Progenitor cell of endocrine pancreas (in vitro differentiated cells): Measurements from ENCODE around the gene POC1B. TPM values are rescaled to one million over a fixed set of nuclear protein-coding genes. Genes with fewer than 3 reads are reported as not detected.

ENCODE experiments used
- DNase-seq: peaks from one replicate; pipeline ENCODE4 v3.0.0; 2021; ENCODE audit warnings: low spot score; ENCODE audit not compliant: unreplicated experiment
- H3K27ac Mint-ChIP-seq: 2 replicates; pipeline ENCODE4 v1.8.0; 2021; ENCODE audit warnings: mild to moderate bottlenecking, moderate library complexity, mixed read lengths
- H3K27me3 Mint-ChIP-seq: 2 replicates; pipeline ENCODE4 v1.8.0; 2021; ENCODE audit warnings: mixed read lengths
- H3K36me3 Mint-ChIP-seq: 2 replicates; pipeline ENCODE4 v1.8.0; 2022; ENCODE audit warnings: mixed read lengths; ENCODE audit not compliant: insufficient read depth
- H3K4me1 Mint-ChIP-seq: 2 replicates; pipeline ENCODE4 v1.8.0; 2021; ENCODE audit warnings: low read depth, mixed read lengths
- H3K4me3 Mint-ChIP-seq: 2 replicates; pipeline ENCODE4 v1.8.0; 2021; ENCODE audit warnings: low read depth, mild to moderate bottlenecking, moderate library complexity, mixed read lengths
- H3K9me3 Mint-ChIP-seq: 2 replicates; pipeline ENCODE4 v1.8.0; 2021; ENCODE audit warnings: low read depth, mixed read lengths
- CTCF ChIP-seq: fragments of 200-600 bp; sonication (generic); IDR thresholded peaks from one replicate; pipeline ENCODE4 v1.5.0; 2021; ENCODE audit warnings: antibody characterized with exemption, mild to moderate bottlenecking; ENCODE audit not compliant: unreplicated experiment
- total RNA-seq: library from RNA; stranded (reverse); gene quantifications from 2 replicates; pipeline ENCODE4 v1.2.1, GENCODE V29; 2021

The POC1B gene
- total RNA-seq, 1 donor from 2014 or later = 34.4 TPM

DNA sequence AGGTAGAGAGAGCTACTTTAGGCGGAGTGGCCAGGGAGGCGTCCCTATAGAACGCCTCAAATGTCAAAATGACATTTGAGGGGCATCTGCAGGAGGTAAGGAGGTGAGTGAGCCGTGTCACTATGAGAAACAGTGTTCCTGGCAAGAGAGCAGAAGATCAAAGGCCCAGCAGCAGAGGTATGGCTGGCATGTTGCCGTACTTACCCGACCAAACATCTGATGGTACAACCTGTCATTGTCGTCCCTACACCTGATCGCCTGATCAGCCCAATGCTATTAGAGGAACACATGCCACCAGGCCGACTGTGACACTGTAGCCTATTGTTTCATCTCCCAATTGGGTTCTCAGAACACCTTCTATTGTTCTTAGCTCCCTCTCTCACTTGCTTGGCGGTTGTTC lies 33.9 kb upstream of the POC1B start:
- Mint-ChIP-seq H3K9me3 (peaks cover 4% of the 10 kb centered on the region), H3K27me3 (no peaks in the 10 kb centered on the region), H3K4me1 (peaks cover 7% of the 10 kb centered on the region), H3K27ac (no peak overlapping the region), H3K4me3 (no peak overlapping the region), H3K36me3 (peaks cover 2% of the 10 kb centered on the region)
- TF ChIP-seq CTCF = no peak
- DNase-seq = no peak

DNA sequence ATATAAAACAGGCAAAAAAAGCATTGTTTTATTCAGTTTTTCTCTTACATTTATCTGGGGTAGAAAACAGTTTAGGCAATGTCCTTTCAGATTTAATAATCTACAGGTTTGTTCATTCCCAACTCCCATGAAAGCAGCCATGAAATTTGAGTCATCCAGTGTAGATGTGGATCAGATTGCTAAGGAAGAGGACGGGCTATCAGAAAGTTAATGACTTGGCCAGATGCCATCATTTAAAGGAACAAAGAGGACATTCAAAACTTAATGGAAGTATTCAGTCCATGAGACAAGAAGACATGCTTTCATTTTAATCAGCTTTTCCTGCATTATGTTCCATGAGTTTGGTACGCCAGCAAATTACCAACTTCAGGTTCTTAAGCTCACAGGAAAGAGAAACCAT lies 31.1 kb upstream of the POC1B start:
- Mint-ChIP-seq H3K27ac (no peak overlapping the region), H3K36me3 (peaks cover 7% of the 10 kb centered on the region), H3K4me1 (no peaks in the 10 kb centered on the region), H3K27me3 (no peaks in the 10 kb centered on the region), H3K9me3 (peaks cover 10% of the 10 kb centered on the region), H3K4me3 (no peak overlapping the region)
- TF ChIP-seq CTCF = no peak
- no peak for DNase-seq

GRCh38 chr12:89552376-89552775 lies 26.5 kb upstream of the POC1B start:
- no peak for DNase-seq
- peaks cover 10% of the 10 kb centered on the region for H3K9me3 Mint-ChIP-seq
- no peaks in the 10 kb centered on the region for H3K4me1 Mint-ChIP-seq
- H3K27ac Mint-ChIP-seq = no peak overlapping the region
- no peak for TF ChIP-seq CTCF
- no peaks in the 10 kb centered on the region for H3K27me3 Mint-ChIP-seq
- H3K4me3 Mint-ChIP-seq = no peak overlapping the region
- peaks cover 7% of the 10 kb centered on the region for H3K36me3 Mint-ChIP-seq

DNA sequence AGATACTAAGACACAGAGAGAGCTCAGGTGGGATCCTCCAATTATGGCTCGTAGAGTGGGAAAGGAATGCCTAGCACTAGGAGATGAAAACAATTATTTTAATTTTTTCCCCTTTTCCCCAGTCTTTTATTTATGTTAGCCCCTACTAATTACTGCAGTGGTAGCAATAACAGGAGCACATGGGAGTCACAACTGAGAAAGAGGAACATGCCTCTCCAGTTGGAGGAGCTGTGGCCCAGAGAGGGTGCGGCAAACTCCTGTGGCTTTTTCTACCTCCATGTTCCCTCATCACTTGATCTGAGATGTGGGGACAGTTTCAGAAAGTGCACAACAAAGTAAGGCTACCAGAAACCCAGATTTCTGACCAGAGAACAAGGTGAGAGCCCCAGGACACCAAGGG lies 25.9 kb upstream of the POC1B start:
- Mint-ChIP-seq H3K36me3 (peaks cover 7% of the 10 kb centered on the region), H3K4me1 (no peaks in the 10 kb centered on the region), H3K27ac (no peak overlapping the region), H3K27me3 (no peaks in the 10 kb centered on the region), H3K9me3 (peaks cover 10% of the 10 kb centered on the region), H3K4me3 (no peak overlapping the region)
- no peak for DNase-seq
- no peak for TF ChIP-seq CTCF

DNA sequence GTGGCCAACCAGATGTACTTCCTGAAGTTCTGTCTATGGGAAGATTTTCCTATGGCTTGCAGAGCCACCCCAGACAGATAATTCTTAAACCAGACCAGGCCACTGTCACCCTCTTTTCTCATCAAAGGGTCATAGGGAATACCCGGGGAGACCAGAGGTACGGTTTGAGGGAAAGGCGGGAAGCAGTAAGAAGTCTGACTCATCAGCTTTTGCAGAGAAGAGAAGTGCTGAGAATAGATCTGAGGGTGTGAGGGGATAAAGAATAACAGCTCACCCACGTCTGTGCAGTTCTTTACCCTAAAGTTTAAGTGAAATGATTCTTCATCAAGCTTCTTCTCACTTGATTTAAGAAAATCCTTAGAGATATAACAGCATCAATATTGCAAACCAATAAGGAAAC lies 21.3 kb upstream of the POC1B start:
- no peak for TF ChIP-seq CTCF
- Mint-ChIP-seq H3K9me3 (no peaks in the 10 kb centered on the region), H3K36me3 (no peaks in the 10 kb centered on the region), H3K27ac (no peak overlapping the region), H3K27me3 (no peaks in the 10 kb centered on the region), H3K4me3 (no peak overlapping the region), H3K4me1 (peaks cover 11% of the 10 kb centered on the region)
- no peak for DNase-seq
